Mammary epithelial cell (primary cell): ENCODE measurements around the gene LRRC2.

ENCODE experiments used
- CTCF ChIP-seq, 2 donors: IDR thresholded peaks in 1 of 2; conservative IDR thresholded peaks in 1 of 2; 2 replicates each; pipeline ENCODE4 v1.5.1; 2011 to 2012; ENCODE audit warnings: inconsistent platforms in 2 of 2, low read length in 2 of 2, mild to moderate bottlenecking in 2 of 2, control low read depth in 1 of 2, low read depth in 1 of 2; ENCODE audit not compliant: insufficient read depth in 1 of 2; ENCODE audit errors: extremely low read depth in 1 of 2
- EZH2 ChIP-seq: IDR thresholded peaks from 2 replicates; pipeline ENCODE4 v1.6.1; 2012; ENCODE audit warnings: low read length, inconsistent platforms, borderline replicate concordance

- TF ChIP-seq CTCF (conservative IDR thresholded peaks at IDR 0.05 in 1 of 2, IDR thresholded peaks at IDR 0.05 in 1 of 2; ENCODE audit: extremely low read depth in 1 of 2, insufficient read depth in 1 of 2, low read depth in 1 of 2, low read length in 2 of 2), result no peak
- no peak for TF ChIP-seq EZH2
These were observed 14.6 kb upstream of the LRRC2 start for GRCh38 chr3:46580675-46581074.
